HG02884 (cell line): ENCODE results near the gene SHISA9.

Experiments used
- ATAC-seq: cut with Tn5 transposase; IDR thresholded peaks from one replicate; pipeline ENCODE4 v1.9.1; 2021; ENCODE audit warnings: mild to moderate bottlenecking, moderate library complexity; ENCODE audit not compliant: unreplicated experiment

Gene SHISA9

GRCh38 chr16:12942861-12943260, 41.5 kb downstream of the SHISA9 start:
- no peak for ATAC-seq

GRCh38 chr16:12944300-12944699, 42.9 kb downstream of the SHISA9 start:
- ATAC-seq = no peak

GRCh38 chr16:12951392-12951791, 50.0 kb downstream of the SHISA9 start:
- no peak for ATAC-seq

GRCh38 chr16:12951976-12952375, 50.6 kb downstream of the SHISA9 start:
- no peak for ATAC-seq

GRCh38 chr16:12958366-12958765, 57.0 kb downstream of the SHISA9 start:
- no peak for ATAC-seq

- no peak for ATAC-seq
Observed at GRCh38 chr16:12959072-12959471, 57.7 kb downstream of the SHISA9 start.

- ATAC-seq = no peak
Observed at GRCh38 chr16:12961626-12962025, 60.2 kb downstream of the SHISA9 start.

GRCh38 chr16:12964461-12964860, 63.1 kb downstream of the SHISA9 start:
- ATAC-seq = no peak

- ATAC-seq = no peak
Observed at GRCh38 chr16:12965274-12965804, 63.9 kb downstream of the SHISA9 start.

GRCh38 chr16:12971241-12971640, 69.8 kb downstream of the SHISA9 start:
- ATAC-seq = no peak

- ATAC-seq = no peak
Observed at GRCh38 chr16:12972246-12972645, 70.8 kb downstream of the SHISA9 start.

GRCh38 chr16:12975766-12976165, 74.4 kb downstream of the SHISA9 start:
- ATAC-seq = no peak

GRCh38 chr16:12976496-12976895, 75.1 kb downstream of the SHISA9 start:
- ATAC-seq = no peak

- no peak for ATAC-seq
Observed at GRCh38 chr16:12976936-12977335, 75.5 kb downstream of the SHISA9 start.

- no peak for ATAC-seq
Observed at GRCh38 chr16:12985516-12985915, 84.1 kb downstream of the SHISA9 start.

- ATAC-seq = no peak
Observed at GRCh38 chr16:12988071-12988470, 86.7 kb downstream of the SHISA9 start.

- ATAC-seq = no peak
Observed at GRCh38 chr16:12992066-12992465, 90.7 kb downstream of the SHISA9 start.

GRCh38 chr16:12994402-12994801, 93.0 kb downstream of the SHISA9 start:
- ATAC-seq = no peak

- ATAC-seq = no peak
Observed at GRCh38 chr16:12995721-12996372, 94.4 kb downstream of the SHISA9 start.

GRCh38 chr16:12998361-12999085, 97.1 kb downstream of the SHISA9 start:
- ATAC-seq = no peak

- no peak for ATAC-seq
Observed at GRCh38 chr16:12999368-12999767, 98.0 kb downstream of the SHISA9 start.

- no peak for ATAC-seq
Observed at GRCh38 chr16:13005721-13006247, 104.4 kb downstream of the SHISA9 start.
